ENCODE measurements around the gene BGN. TPM values are rescaled to one million over a fixed set of nuclear protein-coding genes. Genes with fewer than 3 reads are reported as not detected.

Gene BGN
- total RNA-seq, 2 experiments from 2014 or later, result not detected

- ChIA-PET CTCF (interaction anchor here (1.8 kb wide), 1 partner anchor 10 kb away, joined by 7 read pairs; no protein-coding TSS in a partner anchor), POLR2A (no interaction called here)
These were observed 55.0 kb downstream of the BGN start for GRCh38 chrX:153549807-153550206.

DNA sequence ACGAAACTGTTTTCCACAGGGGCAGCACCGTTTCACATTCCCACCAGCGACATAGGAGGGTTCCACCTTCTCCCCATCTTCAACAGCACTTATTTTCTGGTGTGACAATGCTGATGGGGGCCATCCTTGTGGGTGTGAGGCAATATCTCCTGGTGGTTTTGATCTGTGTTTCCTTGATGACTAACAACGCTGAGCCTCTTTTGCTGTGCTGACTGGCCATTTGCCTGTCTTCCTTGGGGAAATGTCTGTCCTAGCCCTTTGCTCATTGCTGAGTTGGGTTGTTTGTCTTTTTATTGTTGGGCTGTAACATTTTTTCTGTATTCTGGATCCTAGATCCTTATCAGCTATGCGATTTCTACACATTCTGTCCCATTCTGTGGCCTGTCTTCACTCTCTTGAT, 56.4 kb downstream of the BGN start:
- ChIA-PET CTCF (no interaction called here), POLR2A (no interaction called here)

GRCh38 chrX:153554519-153555167, 59.9 kb downstream of the BGN start:
- POLR2A ChIA-PET, result no interaction called here
- CTCF ChIA-PET, result interaction anchor here (0.7 to 2.9 kb wide), 6 partner anchors 8 to 114 kb away, joined by 3 to 23 read pairs (median 4); no protein-coding TSS in a partner anchor

DNA sequence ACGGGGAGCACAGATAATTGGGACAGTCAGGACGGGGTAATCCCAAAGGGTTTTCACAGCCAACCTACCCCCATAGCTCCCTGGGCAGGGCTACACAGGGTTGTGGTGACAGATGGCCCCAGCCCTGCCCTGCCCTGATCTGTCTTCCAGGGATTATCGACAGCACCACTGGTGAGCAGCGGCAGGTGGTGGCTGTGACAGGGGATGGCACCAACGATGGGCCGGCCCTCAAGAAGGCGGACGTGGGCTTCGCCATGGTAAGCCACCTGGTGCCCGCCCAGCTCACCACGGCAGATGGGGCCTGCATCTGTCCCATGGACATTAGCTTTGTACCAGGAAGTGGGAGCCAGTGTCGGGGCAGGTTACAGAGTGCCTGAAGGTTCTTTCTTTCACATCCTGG, 62.0 kb downstream of the BGN start:
- ChIA-PET POLR2A (no interaction called here), CTCF (interaction anchor here (0.7 kb wide), 1 partner anchor 16 kb away, joined by 4 read pairs; no protein-coding TSS in a partner anchor)

GRCh38 chrX:153557618-153558355, 63.0 kb downstream of the BGN start:
- ChIA-PET CTCF (no interaction called here), POLR2A (no interaction called here)

Other genes with a start within 250 kb of the BGN start
- gene PNMA6F, start 173.2 kb upstream of the BGN start, total RNA-seq, result not detected
- gene ZNF275, start 160.8 kb upstream of the BGN start, total RNA-seq, result 10 to 100 TPM; 10.3 to 10.9 TPM
- gene PNMA6E, start 93.6 kb upstream of the BGN start, total RNA-seq, result not detected
- gene ZFP92, start 83.5 kb upstream of the BGN start, total RNA-seq, result 1 to 10 TPM; 1.8 to 2.0 TPM
- 1 to 10 TPM; 1.7 to 1.9 TPM for gene TREX2, start 48.9 kb upstream of the BGN start, total RNA-seq
- gene HAUS7, start 24.4 kb upstream of the BGN start, total RNA-seq, result 10 to 100 TPM; 69.2 to 72.2 TPM
- not detected for gene ATP2B3, start 22.7 kb downstream of the BGN start, total RNA-seq
- gene CCNQ, start 104.2 kb downstream of the BGN start, total RNA-seq, result 10 to 100 TPM; 28.0 to 31.7 TPM
- under 1 TPM; 0.11 to 0.15 TPM for gene DUSP9, start 152.2 kb downstream of the BGN start, total RNA-seq
- not detected for gene PNCK, start 178.8 kb downstream of the BGN start, total RNA-seq
- under 1 TPM; 0.63 to 0.80 TPM for gene SLC6A8, start 192.9 kb downstream of the BGN start, total RNA-seq
- gene BCAP31, start 229.4 kb downstream of the BGN start, total RNA-seq, result 100 to 1,000 TPM; 145 to 150 TPM
- 1 to 10 TPM; 3.5 to 4.4 TPM for gene ABCD1, start 229.9 kb downstream of the BGN start, total RNA-seq